Activated naive CD4-positive, alpha-beta T cell treated with anti-CD3 and anti-CD28 coated beads, Interleukin-2, amount 50 U/mL, for 72 hours (primary cell): ENCODE results near the gene LTC4S. TPM values are rescaled to one million over a fixed set of nuclear protein-coding genes. Genes with fewer than 3 reads are reported as not detected.

ENCODE experiments used
- ATAC-seq, 2 donors: fragments of 150-1000 bp; cut with Tn5 transposase; 2 replicates each; pipeline ENCODE4 v1.10.0; 2021; ENCODE audit warnings: mild to moderate bottlenecking in 2 of 2, moderate library complexity in 2 of 2
- DNase-seq, 2 donors: peaks; one replicate each; pipeline ENCODE4 v3.0.0; 2021 to 2022; ENCODE audit warnings: low spot score in 2 of 2
- H3K27ac Mint-ChIP-seq, 2 donors: one replicate each; pipeline ENCODE4 v1.8.0; 2022; ENCODE audit warnings: mild to moderate bottlenecking in 2 of 2, mixed read lengths in 2 of 2
- H3K36me3 Mint-ChIP-seq, 2 donors: one replicate each; pipeline ENCODE4 v1.8.0; 2022; ENCODE audit warnings: mixed read lengths in 2 of 2
- H3K9me3 Mint-ChIP-seq, 2 donors: one replicate each; pipeline ENCODE4 v1.8.0; 2022; ENCODE audit warnings: mixed read lengths in 2 of 2
- total RNA-seq, 2 donors: library from RNA; stranded (reverse); gene quantifications; one replicate each; pipeline ENCODE4 v1.2.3, GENCODE V29; 2022

LTC4S gene
- total RNA-seq, 2 donors from 2014 or later: 0.52 to 1.1 TPM

- H3K27ac Mint-ChIP-seq: no peak overlapping the region
- no peak for DNase-seq
- H3K36me3 Mint-ChIP-seq: peaks cover 9 to 12% of the 10 kb centered on the region in 2 donors
- no peak for ATAC-seq
- H3K9me3 Mint-ChIP-seq: no peaks in the 10 kb centered on the region
Measured at GRCh38 chr5:179814090-179814489, 20.3 kb downstream of the LTC4S start.

- H3K9me3 Mint-ChIP-seq: no peaks in the 10 kb centered on the region
- peaks cover 9 to 12% of the 10 kb centered on the region in 2 donors for H3K36me3 Mint-ChIP-seq
- DNase-seq (no peak), ATAC-seq (no peak)
- no peak overlapping the region for H3K27ac Mint-ChIP-seq
Measured at GRCh38 chr5:179815491-179816249, 21.9 kb downstream of the LTC4S start.

- DNase-seq (no peak), ATAC-seq (no peak)
- Mint-ChIP-seq H3K36me3 (peaks cover 10 to 11% of the 10 kb centered on the region in 2 donors), H3K27ac (no peak overlapping the region), H3K9me3 (no peaks in the 10 kb centered on the region)
Measured at GRCh38 chr5:179816401-179816795, 22.6 kb downstream of the LTC4S start.

- no peak for ATAC-seq
- no peak overlapping the region for H3K27ac Mint-ChIP-seq
- H3K9me3 Mint-ChIP-seq: no peaks in the 10 kb centered on the region
- no peak for DNase-seq
- H3K36me3 Mint-ChIP-seq: peaks cover 6 to 11% of the 10 kb centered on the region in 2 donors
Measured at GRCh38 chr5:179816796-179817469, 23.1 kb downstream of the LTC4S start.

- no peak for ATAC-seq
Measured at GRCh38 chr5:179817470-179817840, 23.7 kb downstream of the LTC4S start.

GRCh38 chr5:179817890-179818745 lies 24.3 kb downstream of the LTC4S start:
- ATAC-seq: no peak
- peaks cover 10 to 22% of the 10 kb centered on the region in 2 donors for H3K36me3 Mint-ChIP-seq
- peak overlapping the region; percentile 79 to 92 for H3K27ac Mint-ChIP-seq
- no peaks in the 10 kb centered on the region for H3K9me3 Mint-ChIP-seq
- no peak for DNase-seq

More at GRCh38 chr5:179817470-179817840, 23.7 kb downstream of the LTC4S start:
- peaks cover 10 to 16% of the 10 kb centered on the region in 2 donors for H3K36me3 Mint-ChIP-seq
- no peaks in the 10 kb centered on the region for H3K9me3 Mint-ChIP-seq
- DNase-seq: no peak
- peak overlapping the region; percentile 50 to 92 for H3K27ac Mint-ChIP-seq

- H3K27ac Mint-ChIP-seq: peak overlapping the region; percentile 81 to 92
- no peaks in the 10 kb centered on the region for H3K9me3 Mint-ChIP-seq
- peak; percentile 77 to 96 for DNase-seq
- H3K36me3 Mint-ChIP-seq: peaks cover 10 to 23% of the 10 kb centered on the region in 2 donors
- peak; percentile 73 to 85 for ATAC-seq
Measured at GRCh38 chr5:179818746-179819295, 25.0 kb downstream of the LTC4S start.

- DNase-seq: peak; percentile 51 to 81
- H3K36me3 Mint-ChIP-seq: peaks cover 12 to 24% of the 10 kb centered on the region in 2 donors
- peak overlapping the region; percentile 90 to 92 for H3K27ac Mint-ChIP-seq
- H3K9me3 Mint-ChIP-seq: no peaks in the 10 kb centered on the region
- ATAC-seq: peak; percentile 25 to 50
Measured at GRCh38 chr5:179819296-179820126, 25.7 kb downstream of the LTC4S start.

- no peak for DNase-seq
- Mint-ChIP-seq H3K27ac (peak overlapping the region; percentile 90 to 92), H3K36me3 (peaks cover 16 to 27% of the 10 kb centered on the region in 2 donors), H3K9me3 (no peaks in the 10 kb centered on the region)
- ATAC-seq: no peak
Measured at GRCh38 chr5:179820127-179820482, 26.3 kb downstream of the LTC4S start.

GRCh38 chr5:179820483-179821297 lies 26.9 kb downstream of the LTC4S start, which contains the start of gene SQSTM1:
Gene SQSTM1 (plus strand): TSS chr5:179820905. CDS start chr5:179820937, 32 bp downstream.
- DNase-seq (peak; percentile 85), ATAC-seq (peak; percentile 40 to 56)
- Mint-ChIP-seq H3K9me3 (no peaks in the 10 kb centered on the region), H3K27ac (peak within 1 kb of the TSS; percentile 92 to 96), H3K36me3 (peaks cover 14 to 24% of the 10 kb centered on the region in 2 donors)

- ATAC-seq: peak; percentile 55 to 66
- H3K9me3 Mint-ChIP-seq: no peaks in the 10 kb centered on the region
- peak overlapping the region; percentile 91 to 96 for H3K27ac Mint-ChIP-seq
- DNase-seq: peak in 1 of 2 donors; percentile 88
- H3K36me3 Mint-ChIP-seq: peaks cover 14 to 23% of the 10 kb centered on the region in 2 donors
Measured at GRCh38 chr5:179821298-179822058, 27.7 kb downstream of the LTC4S start.

- peaks cover 19 to 23% of the 10 kb centered on the region in 2 donors for H3K36me3 Mint-ChIP-seq
- H3K27ac Mint-ChIP-seq: peak overlapping the region; percentile 78 to 91
- DNase-seq (no peak), ATAC-seq (no peak)
- no peaks in the 10 kb centered on the region for H3K9me3 Mint-ChIP-seq
Measured at GRCh38 chr5:179822059-179822432, 28.3 kb downstream of the LTC4S start.

- Mint-ChIP-seq H3K36me3 (peaks cover 19 to 24% of the 10 kb centered on the region in 2 donors), H3K27ac (peak overlapping the region; percentile 78 to 91), H3K9me3 (no peaks in the 10 kb centered on the region)
- ATAC-seq (no peak), DNase-seq (no peak)
Measured at GRCh38 chr5:179822444-179822990, 28.7 kb downstream of the LTC4S start.
